NCI-H187 (cell line): Measurements from ENCODE around the gene SLCO4A1.
"Not testable (repeated sequence)": the region's sequence is repeated elsewhere in the genome, so short reads cannot be mapped to it uniquely, and the experiment has no call there.

ENCODE experiments used
- DNase-seq, 2 experiments: peaks; one replicate each; lab custom pipeline; 2025; lab: John Stamatoyannopoulos, UW

SLCO4A1 gene

GRCh38 chr20:62622877-62623487 lies 19.3 kb upstream of the SLCO4A1 start:
- no peak for DNase-seq

- DNase-seq: peak in 1 of 2 experiments; percentile 25
Measured at GRCh38 chr20:62623488-62624324, 18.6 kb upstream of the SLCO4A1 start.

- DNase-seq: no peak
Measured at GRCh38 chr20:62624325-62624690, 18.0 kb upstream of the SLCO4A1 start.

- DNase-seq: no peak
Measured at GRCh38 chr20:62624719-62625453, 17.4 kb upstream of the SLCO4A1 start.

- DNase-seq: no peak
Measured at GRCh38 chr20:62625516-62625915, 16.8 kb upstream of the SLCO4A1 start.

DNA sequence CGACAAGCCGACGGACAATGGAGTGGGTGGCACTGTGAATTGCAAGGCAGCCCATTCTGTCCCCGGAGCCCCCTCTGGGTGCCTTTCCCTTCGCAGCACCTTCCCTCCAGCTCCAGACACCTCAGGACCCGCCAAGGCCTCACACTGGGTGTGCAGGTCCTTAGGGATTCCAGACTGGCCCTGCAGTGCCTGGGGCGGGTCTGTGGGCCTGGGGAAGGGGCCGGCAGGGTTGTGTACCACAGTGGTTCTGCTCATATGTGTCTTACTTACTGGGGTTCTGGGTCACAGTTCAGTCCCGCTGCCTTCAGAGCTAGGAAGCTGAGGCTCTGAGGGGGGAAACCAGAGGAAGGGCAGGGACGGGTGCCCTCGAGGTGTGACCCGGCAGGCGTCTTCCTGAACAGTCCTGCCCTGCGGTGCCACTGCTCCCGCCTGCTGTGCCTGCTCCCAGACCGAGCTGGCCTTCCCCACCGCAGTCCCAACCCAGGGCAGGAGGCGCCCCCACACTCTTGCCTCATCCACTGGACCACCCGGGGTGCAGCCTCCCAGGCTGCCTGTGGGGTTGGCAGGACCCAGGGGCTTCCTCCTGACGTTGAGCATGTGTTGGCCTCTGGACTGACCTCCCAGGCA lies 16.3 kb upstream of the SLCO4A1 start:
- DNase-seq: no peak

- DNase-seq: not testable (repeated sequence)
Measured at GRCh38 chr20:62627425-62627824, 14.9 kb upstream of the SLCO4A1 start.

DNA sequence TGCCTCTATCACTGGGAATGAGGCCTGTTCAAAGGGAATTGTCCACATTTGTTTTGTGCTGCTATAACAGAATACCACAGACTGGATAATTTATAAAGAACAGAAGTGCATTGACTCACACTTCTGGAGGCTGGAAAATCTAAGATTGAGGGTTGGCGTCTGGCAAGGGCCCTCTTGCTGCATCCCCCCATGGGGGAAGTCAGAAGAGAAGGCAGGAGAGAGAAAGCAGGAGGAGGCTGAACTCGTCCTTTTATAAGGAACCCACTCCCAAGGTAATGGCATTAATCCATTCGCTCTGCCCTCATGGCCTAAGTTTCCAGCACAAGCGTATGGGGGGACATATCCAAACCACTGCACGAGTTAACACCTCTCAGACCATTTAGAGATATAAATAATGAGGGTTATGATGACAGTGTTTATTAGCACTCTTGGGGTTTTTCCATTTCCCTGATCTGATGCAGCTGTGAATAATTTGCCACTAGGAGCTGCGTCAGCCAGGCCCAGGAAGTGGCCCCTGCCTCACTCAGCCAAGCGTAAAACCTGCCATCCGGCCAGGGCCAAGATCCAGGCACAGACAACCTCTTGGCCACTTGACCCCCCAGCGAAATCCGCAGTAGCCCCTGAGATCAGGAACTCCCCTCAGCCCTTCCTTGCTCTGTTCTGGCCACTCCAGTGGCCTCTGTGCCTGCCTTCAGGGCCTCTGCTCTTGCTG lies 14.2 kb upstream of the SLCO4A1 start:
- no peak for DNase-seq

GRCh38 chr20:62628691-62629090 lies 13.6 kb upstream of the SLCO4A1 start:
- no peak for DNase-seq

DNA sequence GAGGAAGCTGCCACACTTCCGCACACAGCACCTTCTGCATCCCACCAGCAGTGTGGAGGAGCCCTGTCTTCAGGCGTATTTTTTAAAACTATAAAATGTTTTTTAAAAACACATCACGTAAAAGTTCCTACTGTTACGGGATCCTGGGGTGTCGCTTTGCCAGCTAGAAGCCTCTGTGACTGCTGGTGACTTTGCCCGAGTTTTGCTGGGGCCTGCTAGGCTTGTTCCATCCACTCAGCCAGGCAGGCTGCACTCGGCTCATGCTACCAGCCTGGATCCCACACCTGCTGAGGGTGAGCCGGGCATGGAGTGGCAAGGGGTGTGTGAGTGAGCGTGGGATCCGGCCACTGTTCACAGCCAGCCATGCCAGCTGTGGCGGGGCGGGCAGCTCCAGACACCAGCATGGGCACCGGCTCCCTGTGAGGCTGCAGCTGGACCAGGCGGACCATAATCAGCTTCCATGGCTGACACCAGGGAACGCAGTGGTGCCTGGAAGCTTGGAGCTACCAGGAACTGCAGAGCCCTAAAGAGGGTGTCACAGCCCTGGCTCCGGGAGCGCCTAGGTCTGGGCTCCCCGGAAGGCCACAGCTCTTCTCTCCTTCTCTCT lies 12.3 kb upstream of the SLCO4A1 start:
- no peak for DNase-seq

- peak; percentile 22 to 38 for DNase-seq
Measured at GRCh38 chr20:62631336-62632308, 10.7 kb upstream of the SLCO4A1 start.

- no peak for DNase-seq
Measured at GRCh38 chr20:62632575-62633090, 9.7 kb upstream of the SLCO4A1 start.

DNA sequence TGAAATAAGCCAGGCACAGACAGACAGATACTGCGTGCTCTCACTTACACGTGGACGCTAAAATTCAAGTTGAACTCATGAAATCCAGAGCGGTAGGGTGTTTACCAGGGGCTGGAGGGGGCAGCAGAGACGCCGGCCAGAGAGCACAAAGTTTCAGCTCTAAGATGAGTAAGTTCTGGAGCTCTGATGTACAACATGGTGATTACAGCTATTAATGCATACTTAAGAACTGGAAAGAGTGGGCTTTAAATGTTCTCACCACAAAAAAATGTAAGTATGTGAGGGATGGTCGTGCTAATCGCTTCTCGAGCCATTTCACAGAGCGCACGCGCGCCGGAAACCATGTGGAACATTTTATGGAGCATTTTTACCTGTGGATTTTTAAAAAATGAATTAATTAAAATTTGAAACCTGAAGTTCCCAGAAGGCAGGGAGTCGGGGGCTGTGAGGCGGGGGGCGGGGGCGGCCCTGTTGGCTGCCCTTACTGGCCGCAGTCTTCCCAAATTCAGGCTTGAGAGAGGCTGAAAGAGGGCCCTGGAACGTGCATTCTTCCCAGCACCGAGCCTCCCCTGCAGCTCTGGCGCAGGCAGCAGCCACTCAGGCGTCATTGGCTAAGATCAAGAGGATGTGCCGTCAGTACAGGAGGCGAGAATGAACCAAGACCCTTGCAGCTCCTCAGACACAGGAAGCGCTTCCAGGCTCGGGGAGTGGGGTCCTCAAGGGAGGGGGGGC lies 8.5 kb upstream of the SLCO4A1 start:
- DNase-seq: no peak

DNA sequence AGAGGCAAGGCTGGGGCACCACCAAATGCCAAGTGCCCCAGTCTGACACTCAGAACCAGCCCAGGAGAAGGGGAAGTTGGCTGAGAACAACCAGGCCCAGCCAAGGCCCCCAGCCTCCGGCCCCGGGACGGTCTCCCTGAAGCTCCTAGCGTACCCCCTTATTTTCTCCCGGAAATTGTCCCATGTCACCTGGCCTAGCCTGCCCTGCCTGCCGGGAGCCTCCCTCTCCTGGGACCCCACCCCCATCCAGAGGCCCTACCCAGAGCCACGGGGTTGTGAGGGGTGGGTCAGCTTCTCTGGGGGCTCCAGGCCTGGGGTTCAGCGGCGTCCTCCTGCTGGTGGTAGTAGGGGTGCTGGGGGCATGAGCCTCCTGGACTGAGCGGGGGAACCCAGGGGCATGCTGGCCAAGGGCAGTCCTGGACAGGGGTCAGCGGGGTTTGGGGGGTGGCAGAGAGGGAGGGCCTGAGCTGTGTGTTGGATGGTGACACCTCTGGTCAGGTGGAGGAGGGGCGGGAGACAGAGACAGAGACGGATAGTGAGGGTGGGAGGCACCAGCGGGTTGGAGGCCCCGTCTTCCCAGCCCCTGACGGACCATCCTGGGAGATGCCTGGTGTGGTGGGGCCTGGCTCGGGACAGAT lies 7.9 kb upstream of the SLCO4A1 start:
- DNase-seq: no peak

- no peak for DNase-seq
Measured at GRCh38 chr20:62635232-62635631, 7.1 kb upstream of the SLCO4A1 start.

GRCh38 chr20:62635852-62636251 lies 6.5 kb upstream of the SLCO4A1 start:
- DNase-seq: no peak

- DNase-seq: no peak
Measured at GRCh38 chr20:62636446-62636845, 5.9 kb upstream of the SLCO4A1 start.

GRCh38 chr20:62637110-62637509 lies 5.2 kb upstream of the SLCO4A1 start:
- DNase-seq: no peak
